Psoas muscle (tissue), 8 donors: ENCODE measurements around the gene ROS1. TPM values are rescaled to one million over a fixed set of nuclear protein-coding genes. Genes with fewer than 3 reads are reported as not detected.

Source experiments
- ATAC-seq, 4 donors: fragments of 200-7000 bp; cut with Tn5 transposase; one replicate each; pipeline ENCODE4 v1.9.1; 2020; ENCODE audit warnings: moderate library complexity in 3 of 4, mild to moderate bottlenecking in 2 of 4
- DNase-seq, 2 donors: peaks; one replicate each; pipeline ENCODE4 v3.0.0-alpha.2; 2020
- H3K27ac ChIP-seq: fragments of 200-600 bp; one replicate; pipeline ENCODE4 v1.8.0; 2022
- H3K27me3 ChIP-seq, 3 donors: fragments of 200-600 bp in 1 of 3; one replicate each; pipeline versions ENCODE4 v1.6.1 to v1.8.0; 2013 to 2022; ENCODE audit warnings: low read length in 2 of 3, mild to moderate bottlenecking in 2 of 3, moderate library complexity in 1 of 3; ENCODE audit not compliant: insufficient read depth in 3 of 3
- H3K36me3 ChIP-seq, 2 donors: fragments of 200-600 bp in 1 of 2; one replicate each; pipeline versions ENCODE4 v1.6.1 to v1.8.0; 2013 to 2022; ENCODE audit warnings: low read depth in 1 of 2, mild to moderate bottlenecking in 1 of 2, moderate library complexity in 1 of 2; ENCODE audit not compliant: insufficient read depth in 1 of 2
- H3K4me1 ChIP-seq: fragments of 200-600 bp; one replicate; pipeline ENCODE4 v1.8.0; 2022
- H3K4me3 ChIP-seq: fragments of 200-600 bp; one replicate; pipeline ENCODE4 v1.8.0; 2022; ENCODE audit warnings: mild to moderate bottlenecking
- H3K9me3 ChIP-seq: fragments of 200-600 bp; one replicate; pipeline ENCODE4 v1.8.0; 2022
- CTCF ChIP-seq: fragments of 200-600 bp; IDR thresholded peaks from one replicate; pipeline ENCODE4 v1.8.0; 2022; ENCODE audit warnings: antibody characterized with exemption
- WGBS, 3 donors: extraction: QIAGEN DNeasy Blood & Tissue Kit; methylation state at CpG; one replicate each; pipeline versions ENCODE4 v1.1.6 to v1.1.7; 2013; 5-methylcytosine and 5-hydroxymethylcytosine counted together
- intact Hi-C, 2 donors: fragments of 100-400 bp; cut with DNase I; formaldehyde crosslinking; loops; one replicate each; pipeline versions ENCODE4 v1.11.0 to v1.14.2; 2022
- polyA plus RNA-seq, 3 donors: library from polyadenylated mRNA; stranded (reverse); fragments of 200-250 nt; gene quantifications; one replicate each; pipeline ENCODE4 v1.2.3, GENCODE V29; 2013
- total RNA-seq, 4 donors: library from RNA; stranded (reverse); fragmentation: NEBNext Ultra II Directional in 2 of 4; extraction: Animal tissue kit (Norgen Biotek cat#: 25700) in 2 of 4; gene quantifications; one replicate each; pipeline versions ENCODE4 v1.2.1 to v1.2.4, GENCODE V29; 2021 to 2023
- donor health status: healthy with polysubstance abuse.
- donor health status: DM: no; HTN: no; CAD: no; lungs with moderate emphysema.
- donor health status: Bipolar disorder and iron deficiency.
- donor health status: healthy.
- donor health status: DM: yes; HTN: yes; CAD: no.
- donor health status: DM: no; HTN: no; CAD: no.
- donor health status: DM: no; HTN: no; CAD: no.
- donor health status: DM: yes; HTN: yes; CAD: no.

Gene ROS1
- total and polyA plus RNA-seq, 7 donors: 0.04 to 0.06 TPM; not detected in 5

GRCh38 chr6:117459204-117459944 is 33.6 kb upstream of the ROS1 start:
- ATAC-seq: no peak
- Histone ChIP-seq H3K27ac (no peak overlapping the region), H3K27me3 (no peaks in the 10 kb centered on the region), H3K4me1 (no peaks in the 10 kb centered on the region), H3K36me3 (no peaks in the 10 kb centered on the region), H3K9me3 (no peaks in the 10 kb centered on the region), H3K4me3 (no peak overlapping the region)
- intact Hi-C loops: no loop called here
- DNase-seq: no peak
- no peak for TF ChIP-seq CTCF
- 82 to 89% (median 86%) methylated on average over 2 of the region's 2 CpGs for WGBS, 3 donors

GRCh38 chr6:117456998-117457397 is 31.3 kb upstream of the ROS1 start:
- Histone ChIP-seq H3K4me1 (no peaks in the 10 kb centered on the region), H3K27me3 (no peaks in the 10 kb centered on the region), H3K27ac (no peak overlapping the region), H3K4me3 (no peak overlapping the region), H3K9me3 (no peaks in the 10 kb centered on the region), H3K36me3 (no peaks in the 10 kb centered on the region)
- ATAC-seq (no peak), DNase-seq (no peak)
- TF ChIP-seq CTCF: no peak
- WGBS, 3 donors: 94 to 95% (median 95%) methylated on average over 5 of the region's 5 CpGs
- intact Hi-C loops: no loop called here

- 94 to 98% (median 95%) methylated on average over 1 of the region's 1 CpG for WGBS, 3 donors
- Histone ChIP-seq H3K4me1 (no peaks in the 10 kb centered on the region), H3K27me3 (no peaks in the 10 kb centered on the region), H3K4me3 (no peak overlapping the region), H3K9me3 (no peaks in the 10 kb centered on the region), H3K36me3 (no peaks in the 10 kb centered on the region), H3K27ac (no peak overlapping the region)
- DNase-seq (no peak), ATAC-seq (no peak)
- TF ChIP-seq CTCF: no peak
- intact Hi-C loops: no loop called here
These were observed 30.5 kb upstream of the ROS1 start for GRCh38 chr6:117456250-117456649.

GRCh38 chr6:117451671-117452070 is 25.9 kb upstream of the ROS1 start:
- Histone ChIP-seq H3K4me3 (no peak overlapping the region), H3K27ac (no peak overlapping the region), H3K36me3 (no peaks in the 10 kb centered on the region), H3K9me3 (no peaks in the 10 kb centered on the region), H3K4me1 (peaks cover 12% of the 10 kb centered on the region), H3K27me3 (no peaks in the 10 kb centered on the region)
- DNase-seq (no peak), ATAC-seq (no peak)
- intact Hi-C loops: loop anchor here (2.0 to 5.0 kb wide), 3 partner anchors 103 to 156 kb away; no protein-coding TSS in a partner anchor
- 51 to 61% (median 55%) methylated on average over 5 of the region's 5 CpGs for WGBS, 3 donors
- TF ChIP-seq CTCF: no peak
